ENCODE data around the gene VTCN1.

DNA sequence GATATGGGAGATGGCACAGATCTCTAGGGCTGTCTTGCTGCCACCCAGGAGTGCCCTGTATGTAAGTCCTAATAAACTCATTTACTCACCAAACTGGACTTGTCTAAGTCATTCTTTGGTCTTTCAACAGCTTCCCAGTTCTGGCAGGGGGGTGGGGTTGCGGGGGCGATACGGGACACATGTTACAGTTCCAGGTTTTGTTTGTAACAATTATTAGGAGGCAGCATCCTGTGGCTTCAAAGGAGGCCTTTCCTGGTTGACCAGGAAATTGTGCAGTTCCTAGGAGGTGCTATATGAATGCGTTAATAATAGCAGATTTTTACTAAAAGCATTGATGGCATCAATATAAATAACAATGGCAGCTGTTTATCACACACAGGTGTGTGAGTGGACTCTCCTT, 46.5 kb downstream of the VTCN1 start:
- TF ChIP-seq POLR2A (IDR thresholded peaks at IDR 0.05; ENCODE audit: low read depth, low read length) (no peak), POU2F2 (IDR thresholded peaks at IDR 0.05; ENCODE audit: low read depth, low read length) (no peak), POLR2AphosphoS5 (IDR thresholded peaks at IDR 0.05; ENCODE audit: low read depth, low read length) (no peak), SPI1 (IDR thresholded peaks at IDR 0.05; ENCODE audit: low read depth, low read length) (no peak), TAF1 (IDR thresholded peaks at IDR 0.05; ENCODE audit: low read depth, low read length) (no peak)
